Subcutaneous adipose tissue (tissue), 4 donors: ENCODE results near the gene METTL9. TPM values are rescaled to one million over a fixed set of nuclear protein-coding genes. Genes with fewer than 3 reads are reported as not detected.

ENCODE experiments used
- CTCF ChIP-seq: fragments of 450-650 bp; IDR thresholded peaks from one replicate; pipeline ENCODE4 v1.5.1; 2016; ENCODE audit warnings: low read depth, mild to moderate bottlenecking, control low read depth, antibody characterized with exemption, moderate library complexity
- total RNA-seq, 4 donors: library from RNA; depleted of rRNA; stranded (reverse); fragments of >200 nt; gene quantifications; one replicate each; pipeline ENCODE4 v1.1.0, GENCODE V29; 2016

METTL9 gene
- total RNA-seq, 4 donors from 2014 or later, result 117 to 230 (median 158) TPM

GRCh38 chr16:21600031-21600773 is 825 bp downstream of the METTL9 start:
- TF ChIP-seq CTCF, result no peak

- TF ChIP-seq CTCF, result no peak
Observed at GRCh38 chr16:21602785-21603184, 3.4 kb downstream of the METTL9 start.

DNA sequence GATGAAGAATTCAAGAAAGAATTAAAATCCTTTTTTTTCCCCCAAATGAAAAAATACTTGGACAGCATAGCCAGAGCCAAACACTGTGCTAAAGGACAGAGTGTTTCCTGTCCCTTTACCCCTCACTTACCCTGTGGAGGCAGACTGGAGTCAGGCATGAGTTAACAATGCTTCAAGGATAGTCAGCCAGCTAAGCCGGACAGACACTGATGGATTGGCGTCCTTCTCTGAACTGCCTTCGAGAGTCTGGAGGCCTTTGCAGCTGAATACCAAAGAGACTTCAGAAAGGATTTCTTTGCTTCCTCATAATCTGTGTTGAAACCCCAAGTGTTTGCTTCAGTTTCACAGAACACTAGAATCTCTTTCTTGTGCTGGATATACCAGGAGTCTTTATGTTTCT is 4.6 kb downstream of the METTL9 start:
- TF ChIP-seq CTCF, result no peak

DNA sequence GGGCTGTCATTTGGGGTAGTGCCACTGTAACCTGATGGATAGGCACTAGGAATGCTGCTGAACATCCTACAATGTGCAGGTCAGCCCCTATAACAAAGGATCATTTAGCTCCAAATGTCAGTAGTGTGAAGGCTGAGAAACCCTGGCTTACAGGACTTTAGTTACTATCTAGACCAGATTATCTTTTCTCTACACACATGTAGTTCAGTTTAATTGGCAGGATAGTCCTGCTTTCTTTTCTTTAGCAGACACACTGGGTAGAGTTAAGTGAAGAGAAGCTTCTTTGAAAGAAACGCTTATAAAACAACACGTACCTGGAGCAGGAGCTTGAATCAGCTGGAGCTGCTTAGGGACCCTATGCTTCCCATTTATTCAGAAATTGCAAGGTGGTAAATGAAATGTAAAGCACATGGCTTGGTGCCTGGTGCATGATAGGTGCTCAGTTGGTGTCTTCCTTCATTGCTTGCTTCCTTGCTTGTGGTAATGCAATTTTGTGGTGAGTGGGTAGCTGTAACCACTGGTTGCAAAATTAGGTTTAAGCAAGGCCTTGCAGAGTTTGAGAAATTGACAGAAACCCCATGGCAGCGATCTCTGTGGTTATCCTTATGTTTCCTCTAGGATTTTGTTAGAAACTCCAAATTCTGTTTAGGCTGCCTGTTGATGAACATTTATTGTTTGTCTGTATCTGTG is 9.4 kb downstream of the METTL9 start:
- no peak for TF ChIP-seq CTCF

DNA sequence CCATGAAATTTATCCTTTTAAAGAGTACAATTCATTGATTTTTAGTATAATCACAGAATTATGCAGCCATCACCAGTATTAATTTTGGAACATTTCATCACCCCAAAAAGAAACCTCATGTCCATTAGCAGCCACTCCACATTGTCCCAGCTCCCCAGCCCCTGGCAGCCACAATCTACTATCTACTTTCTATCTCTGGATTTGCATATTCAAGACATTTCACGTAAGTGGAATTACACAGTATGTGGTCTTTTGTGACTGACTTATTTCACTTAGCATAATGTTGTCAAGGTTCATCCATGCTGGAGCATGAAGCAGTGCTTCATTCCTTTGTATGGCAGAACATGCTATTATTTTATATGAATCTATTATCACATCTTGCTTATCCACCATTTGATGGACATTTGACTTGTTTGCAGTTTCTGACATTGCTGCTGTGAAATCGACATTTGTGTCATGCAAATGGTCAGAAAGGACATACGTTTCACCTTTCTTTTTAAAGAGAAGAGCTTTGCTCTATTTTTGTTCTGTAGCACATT is 10.7 kb downstream of the METTL9 start:
- TF ChIP-seq CTCF, result no peak

- no peak for TF ChIP-seq CTCF
Observed at GRCh38 chr16:21610766-21611165, 11.4 kb downstream of the METTL9 start.

DNA sequence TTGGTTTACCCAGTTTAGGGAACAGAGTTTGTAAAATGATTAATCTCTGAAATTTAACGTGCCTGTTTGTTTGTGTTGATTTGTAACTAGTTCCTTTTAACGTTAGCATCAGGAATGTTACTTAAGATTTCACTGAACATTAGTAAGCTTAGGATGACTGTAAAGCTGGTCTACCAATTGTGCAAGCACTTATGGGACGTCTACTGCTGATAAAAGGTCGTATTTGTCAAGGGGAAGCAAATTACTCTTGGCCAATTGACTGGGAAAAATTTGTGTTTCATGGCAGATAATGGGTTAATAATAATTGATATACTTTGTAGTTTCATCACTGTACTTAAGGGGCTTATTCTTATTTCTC is 11.8 kb downstream of the METTL9 start:
- no peak for TF ChIP-seq CTCF
